ENCODE measurements around the gene FGF4.

GRCh38 chr11:69726481-69726880 lies 48.7 kb downstream of the FGF4 start:
- TF ChIP-seq EZH2 (IDR thresholded peaks at IDR 0.05; ENCODE audit: borderline replicate concordance, low read depth, low read length, poor library complexity, severe bottlenecking): no peak
- no peak for TF ChIP-seq CTCF (conservative IDR thresholded peaks at IDR 0.05; ENCODE audit: low read depth, low read length)
